ENCODE results near the gene PSME2. TPM values are rescaled to one million over a fixed set of nuclear protein-coding genes. Genes with fewer than 3 reads are reported as not detected.

The PSME2 gene
- total and polyA plus RNA-seq, 2 of the 13 experiments (the other 11 are each of a cell fraction or from before 2014, with no cell fraction given) = 332 to 716 TPM

GRCh38 chr14:24160850-24161804, 14.7 kb upstream of the PSME2 start, which contains the start of gene IRF9 (continued):
- TF ChIP-seq ZNF274 (CRISPR knock-in tag; IDR thresholded peaks at IDR 0.05) (peak; percentile 96), SAP130 (CRISPR knock-in tag; IDR thresholded peaks at IDR 0.05; ENCODE audit: low read depth) (peak; percentile 100), ZBTB38 (CRISPR knock-in tag; IDR thresholded peaks at IDR 0.05) (peak; percentile 94), PLSCR1 (CRISPR knock-in tag; IDR thresholded peaks at IDR 0.05; ENCODE audit: borderline replicate concordance) (no peak), MLLT10 (CRISPR knock-in tag; IDR thresholded peaks at IDR 0.05) (no peak), ATF1 (CRISPR knock-in tag; IDR thresholded peaks at IDR 0.05) (no peak), ONECUT2 (CRISPR knock-in tag; IDR thresholded peaks at IDR 0.05) (no peak), DMTF1 (CRISPR knock-in tag; IDR thresholded peaks at IDR 0.05) (no peak), CC2D1A (CRISPR knock-in tag; IDR thresholded peaks at IDR 0.05) (no peak), KAT7 (CRISPR knock-in tag; IDR thresholded peaks at IDR 0.05; ENCODE audit: borderline replicate concordance) (peak; percentile 99), PRDM4 (CRISPR knock-in tag; IDR thresholded peaks at IDR 0.05; ENCODE audit: borderline replicate concordance) (peak; percentile 53; the same call in 1 of the 2 replicates), ZNF652 (CRISPR knock-in tag; IDR thresholded peaks at IDR 0.05; ENCODE audit: borderline replicate concordance, low read depth) (peak; percentile 83), KIAA2018 (CRISPR knock-in tag; IDR thresholded peaks at IDR 0.05; ENCODE audit: borderline replicate concordance) (peak; percentile 86; the same call in 1 of the 2 replicates), ZBTB7B (CRISPR knock-in tag; IDR thresholded peaks at IDR 0.05) (peak; percentile 97)
